Islet of Langerhans (tissue), 1 donor: ENCODE measurements around the gene ZNF655.
A peak's percentile ranks its signal among the peaks of the same experiment; 100 is the strongest.

Source experiments
- FAIRE-seq: peaks from one replicate; lab custom pipeline; 2011; peaks lifted over from hg19 to GRCh38; lab: Jason Lieb, UNC

ZNF655 gene

GRCh38 chr7:99607548-99607947 lies 49.1 kb downstream of the ZNF655 start:
- no peak for FAIRE-seq

- FAIRE-seq = no peak
Observed at GRCh38 chr7:99614495-99614894, 56.1 kb downstream of the ZNF655 start.

GRCh38 chr7:99615989-99616358 lies 57.5 kb downstream of the ZNF655 start:
- FAIRE-seq = no peak

- peak; percentile 87 for FAIRE-seq
Observed at GRCh38 chr7:99616359-99617191, 58.1 kb downstream of the ZNF655 start, which contains the start of gene ZSCAN25. TSS of gene ZSCAN25 (plus strand) at chr7:99616946. CDS start at chr7:99619607, 2,661 bp downstream.

GRCh38 chr7:99617192-99617781 lies 58.8 kb downstream of the ZNF655 start:
- FAIRE-seq = no peak

GRCh38 chr7:99618726-99619125 lies 60.3 kb downstream of the ZNF655 start:
- FAIRE-seq = no peak

- no peak for FAIRE-seq
Observed at GRCh38 chr7:99619571-99620130, 61.2 kb downstream of the ZNF655 start.

GRCh38 chr7:99621271-99621670 lies 62.8 kb downstream of the ZNF655 start:
- FAIRE-seq = no peak

GRCh38 chr7:99622596-99622995 lies 64.2 kb downstream of the ZNF655 start:
- FAIRE-seq = no peak

- FAIRE-seq = no peak
Observed at GRCh38 chr7:99623091-99623693, 64.8 kb downstream of the ZNF655 start.

GRCh38 chr7:99623702-99624447 lies 65.4 kb downstream of the ZNF655 start:
- FAIRE-seq = no peak

- no peak for FAIRE-seq
Observed at GRCh38 chr7:99624484-99624883, 66.0 kb downstream of the ZNF655 start.

- FAIRE-seq = no peak
Observed at GRCh38 chr7:99625321-99625720, 66.9 kb downstream of the ZNF655 start.

GRCh38 chr7:99625961-99626360 lies 67.5 kb downstream of the ZNF655 start:
- FAIRE-seq = no peak
